GM21528 (cell line): ENCODE measurements around the gene HSF2.

Experiments
- ATAC-seq: cut with Tn5 transposase; IDR thresholded peaks from one replicate; pipeline ENCODE4 v1.9.1; 2021; ENCODE audit warnings: mild to moderate bottlenecking, moderate library complexity; ENCODE audit not compliant: unreplicated experiment, low FRiP score

HSF2 gene, protein sequence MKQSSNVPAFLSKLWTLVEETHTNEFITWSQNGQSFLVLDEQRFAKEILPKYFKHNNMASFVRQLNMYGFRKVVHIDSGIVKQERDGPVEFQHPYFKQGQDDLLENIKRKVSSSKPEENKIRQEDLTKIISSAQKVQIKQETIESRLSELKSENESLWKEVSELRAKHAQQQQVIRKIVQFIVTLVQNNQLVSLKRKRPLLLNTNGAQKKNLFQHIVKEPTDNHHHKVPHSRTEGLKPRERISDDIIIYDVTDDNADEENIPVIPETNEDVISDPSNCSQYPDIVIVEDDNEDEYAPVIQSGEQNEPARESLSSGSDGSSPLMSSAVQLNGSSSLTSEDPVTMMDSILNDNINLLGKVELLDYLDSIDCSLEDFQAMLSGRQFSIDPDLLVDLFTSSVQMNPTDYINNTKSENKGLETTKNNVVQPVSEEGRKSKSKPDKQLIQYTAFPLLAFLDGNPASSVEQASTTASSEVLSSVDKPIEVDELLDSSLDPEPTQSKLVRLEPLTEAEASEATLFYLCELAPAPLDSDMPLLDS

DNA sequence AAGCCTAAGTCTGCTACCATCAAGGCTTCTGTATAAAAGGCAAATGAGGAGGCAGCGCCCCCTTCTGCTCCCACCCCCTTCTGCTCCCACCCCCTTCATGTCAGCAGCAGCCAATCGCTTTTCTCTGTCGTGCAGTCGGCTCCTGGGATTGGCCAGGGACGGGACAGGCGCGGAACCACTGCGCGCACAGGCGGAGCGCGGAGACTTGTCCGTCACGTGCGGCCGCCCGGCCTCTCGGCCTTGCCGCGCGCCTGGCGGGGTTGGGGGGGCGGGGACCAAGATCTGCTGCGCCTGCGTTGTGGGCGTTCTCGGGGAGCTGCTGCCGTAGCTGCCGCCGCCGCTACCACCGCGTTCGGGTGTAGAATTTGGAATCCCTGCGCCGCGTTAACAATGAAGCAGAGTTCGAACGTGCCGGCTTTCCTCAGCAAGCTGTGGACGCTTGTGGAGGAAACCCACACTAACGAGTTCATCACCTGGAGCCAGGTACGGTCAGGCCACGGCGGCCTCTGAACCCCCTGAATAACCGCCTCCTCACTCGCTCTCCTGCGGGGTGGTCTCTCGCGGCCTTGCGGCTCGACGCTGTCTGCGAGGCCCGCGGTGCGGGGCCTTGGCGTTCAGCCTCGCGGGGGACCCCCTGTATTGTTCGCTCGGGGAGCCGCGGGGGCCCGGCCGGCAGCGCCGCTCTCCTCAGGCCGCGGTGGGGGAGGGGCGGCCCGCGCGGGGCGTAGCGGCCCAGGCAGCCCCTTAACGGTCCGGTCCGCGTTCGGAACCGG lies at the start of gene HSF2:
TSS of gene HSF2 (plus strand) at position 305 of the 773 bp plus-strand sequence. CDS start at position 391, 86 bp downstream.
- ATAC-seq = peak; percentile 99

DNA sequence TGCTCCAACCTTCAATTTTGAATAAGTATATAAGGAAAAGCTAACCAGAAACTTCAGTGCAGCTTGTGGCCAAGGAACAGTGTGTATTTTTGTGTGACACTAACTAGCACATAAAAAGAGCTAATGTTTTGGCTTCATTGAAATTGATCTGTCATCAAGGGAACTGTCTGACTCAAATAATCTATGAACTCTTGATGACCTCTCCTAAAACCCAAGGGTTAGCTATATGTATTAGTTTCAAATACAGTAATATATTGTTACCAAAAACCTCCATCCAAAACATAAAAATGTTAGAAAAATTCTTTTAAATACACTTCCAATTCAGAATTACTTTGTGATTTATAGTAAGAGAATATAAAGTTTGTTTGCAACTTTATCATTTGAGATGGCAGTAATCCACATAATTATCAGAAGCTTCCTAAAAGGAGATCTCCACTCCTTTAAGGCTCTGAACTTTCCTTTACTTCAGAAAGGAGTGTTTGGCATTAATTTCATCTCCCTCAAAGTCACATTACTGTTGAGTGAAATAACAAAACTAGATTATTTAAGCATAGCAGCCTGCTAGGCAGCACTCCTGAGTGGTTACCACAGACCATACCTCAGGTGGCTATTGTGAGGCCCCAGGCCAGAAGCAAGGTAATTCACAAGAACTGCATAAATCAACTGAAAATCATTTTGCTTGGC lies 46.3 kb upstream of the HSF2 start:
- no peak for ATAC-seq

DNA sequence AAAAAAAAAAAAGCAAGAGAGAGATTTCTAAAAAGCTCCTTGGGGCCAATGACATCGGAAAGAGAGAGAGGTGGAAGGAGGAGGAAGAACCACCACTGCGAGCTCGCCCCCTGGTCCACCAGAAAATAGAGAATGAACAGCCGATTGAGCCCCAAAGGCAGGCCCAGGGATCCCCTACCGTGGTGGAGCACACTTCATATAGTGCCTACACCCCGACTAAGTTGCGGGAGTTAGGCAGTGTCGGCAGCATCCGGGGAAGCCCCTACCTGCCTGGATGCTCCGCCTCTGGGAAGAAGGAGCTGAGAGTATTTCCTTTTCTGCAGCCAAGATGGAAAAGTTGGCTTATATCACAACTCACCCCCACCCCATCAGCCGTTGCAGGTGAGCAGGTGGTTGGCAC lies 38.6 kb upstream of the HSF2 start:
- no peak for ATAC-seq

DNA sequence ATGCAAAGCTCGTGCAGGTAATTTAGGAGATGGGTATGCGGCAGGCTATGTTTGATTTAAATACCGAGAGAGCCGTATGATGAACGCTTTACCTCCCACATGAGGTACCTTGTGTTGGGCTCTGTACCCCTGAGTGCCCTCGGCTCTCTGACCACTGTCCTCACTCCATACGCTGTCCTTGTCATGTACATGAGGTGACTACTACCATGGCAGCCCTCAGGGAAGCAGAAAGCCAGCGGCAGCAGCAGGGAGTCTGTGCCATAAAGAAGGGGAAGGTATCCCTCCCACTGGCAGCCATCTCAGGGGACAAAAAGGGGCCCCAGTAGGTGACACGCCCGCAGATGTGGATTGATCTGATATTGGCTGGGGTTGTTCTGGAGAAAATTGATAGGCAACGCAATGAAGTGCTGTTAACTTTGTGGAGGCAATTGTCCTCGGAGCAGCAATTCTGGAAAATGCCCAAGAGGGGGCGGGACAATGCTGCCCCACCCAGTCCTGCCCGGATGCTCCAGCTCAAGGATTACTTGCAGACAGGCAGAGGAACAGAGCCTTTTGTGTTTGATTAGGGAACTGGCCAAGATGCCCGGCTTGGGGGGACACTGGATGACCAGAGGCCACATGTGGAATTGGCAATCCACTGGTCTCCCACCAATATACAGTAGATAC lies 38.0 kb upstream of the HSF2 start:
- ATAC-seq = no peak

DNA sequence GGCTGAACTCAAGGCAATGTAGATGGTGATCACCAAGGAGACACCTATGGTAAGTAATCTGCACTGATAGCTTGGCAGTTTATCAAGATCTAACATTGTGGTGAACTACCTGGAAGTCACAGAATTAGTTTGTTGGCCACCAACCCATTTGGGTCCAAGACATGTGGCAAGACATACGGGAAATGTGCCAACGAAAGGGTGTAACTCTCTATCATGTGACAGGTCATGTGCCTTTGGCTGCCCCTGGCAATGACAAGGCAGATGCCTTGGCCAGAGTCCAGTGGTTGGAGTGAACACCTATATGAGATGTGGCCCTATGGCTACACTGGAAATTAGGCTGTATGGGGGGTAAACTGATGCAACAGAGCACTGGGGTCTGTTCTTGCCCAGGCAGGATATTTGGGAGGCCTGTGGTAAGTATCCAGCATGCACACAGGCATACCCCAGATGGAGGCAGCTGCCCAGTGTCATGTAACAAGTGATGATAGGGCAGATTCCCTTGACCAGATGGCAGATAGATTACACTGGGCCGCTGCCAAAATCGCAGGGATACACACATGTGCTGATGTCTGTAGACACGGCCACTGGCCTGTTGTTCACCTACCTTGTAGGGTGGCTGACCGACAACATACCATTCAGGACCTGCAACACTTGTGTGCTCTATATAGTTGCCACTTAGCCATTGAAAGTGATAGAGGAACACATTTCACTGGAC lies 35.5 kb upstream of the HSF2 start:
- no peak for ATAC-seq

DNA sequence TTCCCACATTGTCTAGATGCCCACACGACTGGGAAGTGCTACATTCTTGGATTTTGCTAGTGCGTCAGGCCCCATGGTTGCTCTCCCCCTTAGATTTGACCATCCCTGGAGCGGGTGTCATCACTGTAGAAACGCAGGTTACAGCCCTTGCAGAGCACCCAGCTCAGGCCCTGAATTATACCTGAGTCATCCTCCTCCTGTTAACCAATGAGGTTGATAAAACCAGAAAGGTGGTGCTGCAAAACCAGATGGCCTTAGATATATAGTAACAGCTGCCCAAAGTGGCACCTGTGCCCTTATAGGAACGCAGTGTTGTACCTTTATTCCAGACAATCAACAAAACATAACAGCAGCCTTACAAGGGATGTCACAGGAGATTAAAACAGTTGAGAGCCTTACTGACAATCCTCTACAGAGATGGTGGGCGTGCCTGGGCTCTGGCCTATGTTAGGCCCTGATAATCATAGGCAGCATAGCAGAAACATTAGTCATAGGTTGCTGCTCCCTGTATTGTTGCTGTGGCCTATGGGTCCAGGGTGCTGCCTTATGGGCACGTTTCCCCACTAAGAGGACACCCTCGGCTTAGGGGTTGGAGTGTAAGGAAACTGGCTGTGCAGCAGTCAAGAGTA lies 33.6 kb upstream of the HSF2 start:
- no peak for ATAC-seq

DNA sequence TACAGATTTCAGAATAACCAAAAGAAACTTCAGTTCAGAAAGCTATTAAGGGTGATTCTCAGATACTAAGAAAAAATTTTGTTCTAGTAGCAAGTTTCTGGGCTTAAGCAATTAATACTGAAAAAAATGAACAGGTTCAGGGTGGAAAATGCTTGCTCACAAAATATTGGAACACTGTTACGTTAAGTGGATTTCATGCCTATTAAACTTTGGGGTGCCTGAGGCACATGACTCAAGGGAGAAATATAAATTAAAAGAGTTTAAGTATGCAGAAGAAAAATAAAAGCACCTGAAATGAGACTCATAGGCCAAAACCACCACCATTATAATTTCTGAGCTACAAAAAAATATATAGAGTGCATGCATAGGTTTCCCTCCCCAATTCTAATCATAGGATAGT lies 32.3 kb upstream of the HSF2 start:
- no peak for ATAC-seq

DNA sequence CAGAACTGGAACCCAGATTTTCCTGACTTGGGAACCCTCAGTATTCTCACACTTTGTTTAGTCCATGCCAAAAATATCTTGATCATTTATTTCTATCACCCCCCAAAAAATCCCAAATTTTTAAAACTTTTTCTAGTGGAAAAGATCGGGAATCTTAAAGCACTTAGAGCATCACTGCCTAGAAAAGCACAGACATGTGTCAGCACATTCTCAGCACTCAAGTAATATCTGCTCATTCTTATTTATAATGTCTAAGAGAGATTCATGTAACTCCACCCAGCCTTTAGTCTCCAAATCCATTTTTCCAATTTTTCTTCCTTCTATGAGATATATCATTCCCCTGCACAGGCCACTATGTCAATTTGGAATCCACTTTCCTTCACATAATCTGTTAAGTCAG lies 29.9 kb upstream of the HSF2 start:
- ATAC-seq = no peak

DNA sequence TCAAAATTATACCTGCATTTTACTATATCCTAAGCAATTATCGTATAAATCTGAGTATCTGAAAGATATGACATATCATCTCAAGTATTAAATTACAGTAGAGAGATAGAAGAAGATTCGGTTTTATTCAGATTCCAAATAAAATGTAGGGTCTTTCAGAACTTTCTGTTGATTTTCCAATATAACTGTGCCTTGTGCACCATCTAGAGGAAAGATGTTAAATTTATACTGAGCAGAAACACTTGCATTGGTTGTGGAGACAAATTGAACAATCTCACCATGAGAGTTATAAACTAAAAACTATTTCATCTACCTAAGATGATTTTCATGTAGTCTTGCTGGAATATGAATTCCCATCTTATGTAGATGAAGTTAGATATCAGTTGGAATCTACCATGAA lies 26.8 kb upstream of the HSF2 start:
- no peak for ATAC-seq

DNA sequence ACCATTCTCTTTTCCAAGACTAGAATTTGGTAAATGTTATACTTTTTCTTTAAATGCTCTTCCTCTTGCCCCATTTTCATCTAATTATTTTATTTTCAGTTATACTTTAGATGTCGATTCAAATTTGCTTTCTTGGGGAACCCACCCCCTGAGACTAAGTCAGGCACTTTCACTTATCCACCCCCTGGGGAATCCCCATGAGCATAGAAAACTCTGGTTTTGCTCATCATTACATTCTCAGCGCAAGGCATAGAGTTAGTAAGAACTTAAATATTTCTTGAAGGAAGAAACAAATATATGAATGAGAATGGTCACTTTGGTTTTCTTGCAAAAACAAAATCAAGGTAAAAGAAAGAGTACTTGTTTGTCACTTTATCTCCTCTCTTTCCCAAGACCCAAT lies 25.1 kb upstream of the HSF2 start:
- ATAC-seq = no peak

DNA sequence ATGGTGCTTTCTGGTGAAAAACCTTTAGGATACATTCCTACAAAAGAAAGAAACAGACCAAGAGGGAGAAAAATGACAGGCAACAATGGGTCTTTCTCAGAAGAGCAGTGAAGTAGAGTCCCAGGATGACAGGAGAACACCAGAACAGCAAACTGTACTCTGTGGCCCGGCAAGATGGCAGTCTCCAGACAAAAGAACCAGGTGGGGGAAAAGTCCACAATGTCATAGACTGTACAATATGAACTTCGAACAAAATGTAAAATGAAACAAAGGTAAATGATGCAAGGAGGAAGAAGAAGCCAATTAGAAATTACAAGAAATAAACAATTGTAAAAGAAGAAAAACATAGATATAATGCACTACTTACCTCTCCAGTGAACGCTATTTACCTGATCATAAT lies 23.2 kb upstream of the HSF2 start:
- no peak for ATAC-seq

DNA sequence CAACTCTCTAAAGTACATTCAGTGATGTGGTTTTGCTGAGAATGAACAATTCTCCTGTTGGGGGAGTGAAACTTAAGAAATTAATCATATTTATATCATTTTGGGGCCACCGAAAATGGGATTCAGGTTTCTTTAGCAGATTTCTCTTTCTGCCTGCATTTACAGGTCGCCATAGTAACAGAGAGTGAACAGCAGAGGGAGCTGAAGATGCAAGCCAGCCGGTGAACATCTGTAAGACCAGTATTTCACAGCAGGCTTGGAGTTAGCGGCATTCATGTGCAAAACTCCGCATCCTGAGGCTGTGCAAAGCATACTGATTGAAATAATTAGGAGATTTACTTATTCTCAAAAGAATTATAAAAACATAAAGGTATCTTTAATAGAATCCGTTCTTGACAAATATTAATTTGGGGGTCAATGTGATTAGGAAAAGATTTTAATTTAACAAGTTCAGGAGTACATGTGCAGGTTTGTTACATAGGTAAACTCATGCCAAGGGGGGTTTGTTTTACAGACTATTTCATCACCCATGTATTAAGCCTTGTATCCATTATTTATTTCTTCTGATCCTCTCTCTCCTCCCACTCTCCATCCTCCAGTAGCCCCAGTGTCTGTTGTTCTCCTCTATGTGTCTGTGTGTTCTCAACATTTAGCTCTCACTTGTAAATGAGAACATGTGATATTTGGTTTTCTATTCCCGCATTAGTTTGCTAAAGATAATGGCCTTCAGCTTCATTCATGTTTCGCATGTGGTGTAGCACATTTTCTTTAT lies 17.8 kb upstream of the HSF2 start:
- peak; percentile 100 for ATAC-seq

DNA sequence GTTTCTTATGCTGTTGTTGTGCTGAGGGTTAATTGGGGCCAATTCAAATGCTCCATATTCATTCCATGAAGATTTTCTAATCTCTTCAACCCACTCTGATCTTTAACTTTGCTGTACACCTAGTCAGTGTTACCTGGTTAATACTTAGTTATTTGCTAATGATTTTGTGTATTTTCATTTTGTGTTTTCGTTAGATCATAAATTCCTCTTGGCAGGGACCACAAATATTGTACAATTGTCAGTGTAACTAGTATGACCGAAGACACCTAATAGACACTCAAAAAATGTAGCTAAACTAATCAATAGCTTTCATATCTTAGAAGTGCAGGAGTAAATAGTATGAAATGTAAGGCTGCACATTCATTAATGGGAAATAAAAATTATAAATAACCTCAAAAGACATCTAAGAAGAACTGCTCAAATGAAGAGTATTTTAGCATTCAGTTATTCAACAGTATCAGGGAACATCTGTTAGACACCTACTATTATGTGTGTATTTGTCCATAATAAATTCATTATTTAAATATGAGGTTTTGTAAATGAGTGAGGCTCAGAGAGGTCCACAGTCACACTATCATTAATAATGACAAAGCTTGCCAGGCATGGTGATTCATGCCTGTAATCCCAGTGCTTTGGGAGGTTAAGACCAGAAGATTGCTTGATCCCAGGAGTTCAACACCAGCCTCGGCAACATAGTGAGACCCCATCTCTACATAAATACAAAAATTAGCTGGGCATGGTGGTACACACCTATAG lies 13.4 kb upstream of the HSF2 start:
- no peak for ATAC-seq

DNA sequence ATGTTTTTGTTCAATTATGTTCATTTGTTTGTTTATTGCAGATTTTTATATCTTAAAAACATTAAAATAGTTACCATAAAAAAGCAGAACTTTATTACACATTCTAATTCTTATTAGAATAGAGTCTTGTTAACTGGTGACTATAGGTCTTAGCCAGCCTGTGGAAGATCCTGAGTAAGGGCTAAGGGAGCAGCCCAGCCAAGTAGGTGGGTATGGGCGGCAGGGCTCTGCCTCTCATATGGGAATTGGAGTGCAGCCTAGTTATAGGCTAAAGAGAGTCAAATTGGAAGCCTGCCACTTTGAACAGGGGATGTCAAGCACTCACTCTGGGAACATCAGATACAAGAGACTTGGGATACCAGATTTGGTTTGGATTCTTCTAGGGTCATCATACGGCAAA lies 10.5 kb upstream of the HSF2 start:
- ATAC-seq = no peak

DNA sequence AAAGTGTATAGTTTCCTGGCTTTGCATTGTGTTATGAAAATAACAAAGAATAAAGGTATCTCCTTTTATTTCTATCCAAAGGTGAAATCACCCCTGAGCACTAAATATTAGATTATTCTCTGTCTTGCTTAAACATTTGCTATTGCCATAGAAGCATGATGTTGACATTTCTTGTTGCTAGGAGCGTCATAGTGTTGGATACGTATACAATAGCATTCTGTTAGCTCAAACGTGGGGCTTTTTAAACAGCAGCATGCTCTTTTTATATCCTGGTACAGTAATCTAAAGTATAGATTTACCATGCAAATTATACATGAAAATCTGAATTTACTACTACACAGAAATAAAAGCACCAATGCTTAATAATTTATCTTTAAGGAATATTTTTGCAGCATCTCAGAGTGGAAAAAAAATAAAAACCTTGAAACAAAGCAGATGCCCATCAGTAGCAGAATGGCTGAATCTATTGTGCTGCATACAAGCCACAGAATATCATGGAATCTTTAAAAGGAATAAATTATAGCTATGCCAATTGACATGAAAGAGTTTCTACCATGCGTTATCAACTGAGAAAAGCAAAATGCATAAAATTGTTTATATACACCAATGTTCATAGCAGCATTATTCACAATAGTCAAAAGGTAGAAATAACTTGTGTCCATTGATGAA lies 9.6 kb upstream of the HSF2 start:
- ATAC-seq = no peak

DNA sequence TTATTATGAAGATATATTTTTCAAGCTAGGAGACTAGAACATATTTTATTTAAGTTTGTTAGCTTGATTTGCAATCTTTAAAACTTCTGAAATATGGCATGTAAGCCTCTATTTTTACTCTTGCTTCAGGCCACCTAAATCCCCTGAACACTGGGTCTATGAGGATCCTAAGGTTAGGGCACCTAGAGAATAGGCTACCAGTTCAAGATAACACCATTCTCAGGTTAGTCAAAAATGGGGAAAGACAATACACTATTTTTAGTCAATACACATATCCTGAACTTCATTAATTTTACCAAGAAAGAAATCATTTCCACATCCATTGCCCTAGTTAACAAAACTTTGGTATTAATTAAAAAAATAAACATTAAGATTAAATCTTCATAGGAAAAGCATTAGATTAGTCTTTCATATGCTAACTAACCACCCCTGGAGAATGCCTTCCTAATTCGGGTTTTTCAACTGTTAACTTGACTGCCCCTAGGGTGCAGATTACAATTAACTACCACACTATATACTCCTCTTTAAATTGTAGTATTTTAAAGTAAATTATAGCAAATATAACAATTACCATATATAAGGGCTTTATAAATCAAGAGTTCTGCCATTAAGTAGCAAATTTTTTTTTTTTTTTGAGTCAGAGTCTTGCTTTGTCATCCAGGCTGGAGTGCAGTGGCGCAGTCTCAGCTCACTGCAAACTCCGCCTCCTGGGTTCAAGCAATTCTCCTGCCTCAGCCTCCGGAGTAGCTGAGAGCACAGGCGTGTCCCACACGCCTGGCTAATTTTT lies 6.7 kb upstream of the HSF2 start:
- ATAC-seq = no peak
